SK-N-MC (cell line): ENCODE data around the gene APBA2.

Experiments used
- DNase-seq: peaks from one replicate; pipeline ENCODE4 v3.0.0-alpha.2; 2011; ENCODE audit warnings: low read depth, low spot score
- H3K27ac ChIP-seq: fragments of 200-600 bp; sonication (generic); 2 replicates; pipeline ENCODE4 v1.5.1; 2016; ENCODE audit warnings: mixed run types
- H3K36me3 ChIP-seq: fragments of 200-600 bp; sonication (generic); 2 replicates; pipeline ENCODE4 v1.6.1; 2017; ENCODE audit warnings: antibody characterized with exemption, low read length, mixed read lengths; ENCODE audit not compliant: insufficient read depth
- H3K4me3 ChIP-seq: fragments of 200-600 bp; sonication (generic); 2 replicates; pipeline ENCODE4 v1.5.1; 2016
- H3K9ac ChIP-seq: fragments of 200-600 bp; sonication (generic); 2 replicates; pipeline ENCODE4 v1.8.0; 2017; ENCODE audit warnings: mixed run types, mixed read lengths; ENCODE audit not compliant: insufficient read length
- H3K9me3 ChIP-seq: fragments of 200-600 bp; sonication (generic); 2 replicates; pipeline ENCODE4 v1.6.1; 2017; ENCODE audit warnings: low read depth, mild to moderate bottlenecking, antibody characterized with exemption, low read length, moderate library complexity, mixed read lengths
- EZH2 ChIP-seq: fragments of 200-600 bp; sonication (generic); IDR thresholded peaks from one replicate; pipeline ENCODE4 v1.6.1; 2017; ENCODE audit warnings: antibody characterized with exemption
- FOXP2 ChIP-seq: optimal IDR thresholded peaks from 2 replicates; pipeline ENCODE3; 2011; ENCODE audit warnings: mild to moderate bottlenecking, moderate library complexity; ENCODE audit not compliant: insufficient read depth; ENCODE audit errors: extremely low read length, control extremely low read depth
- POLR2AphosphoS5 ChIP-seq: IDR thresholded peaks from 2 replicates; pipeline ENCODE4 v1.6.1; 2012; ENCODE audit warnings: mild to moderate bottlenecking, low read depth, low read length, borderline replicate concordance

APBA2 gene

DNA sequence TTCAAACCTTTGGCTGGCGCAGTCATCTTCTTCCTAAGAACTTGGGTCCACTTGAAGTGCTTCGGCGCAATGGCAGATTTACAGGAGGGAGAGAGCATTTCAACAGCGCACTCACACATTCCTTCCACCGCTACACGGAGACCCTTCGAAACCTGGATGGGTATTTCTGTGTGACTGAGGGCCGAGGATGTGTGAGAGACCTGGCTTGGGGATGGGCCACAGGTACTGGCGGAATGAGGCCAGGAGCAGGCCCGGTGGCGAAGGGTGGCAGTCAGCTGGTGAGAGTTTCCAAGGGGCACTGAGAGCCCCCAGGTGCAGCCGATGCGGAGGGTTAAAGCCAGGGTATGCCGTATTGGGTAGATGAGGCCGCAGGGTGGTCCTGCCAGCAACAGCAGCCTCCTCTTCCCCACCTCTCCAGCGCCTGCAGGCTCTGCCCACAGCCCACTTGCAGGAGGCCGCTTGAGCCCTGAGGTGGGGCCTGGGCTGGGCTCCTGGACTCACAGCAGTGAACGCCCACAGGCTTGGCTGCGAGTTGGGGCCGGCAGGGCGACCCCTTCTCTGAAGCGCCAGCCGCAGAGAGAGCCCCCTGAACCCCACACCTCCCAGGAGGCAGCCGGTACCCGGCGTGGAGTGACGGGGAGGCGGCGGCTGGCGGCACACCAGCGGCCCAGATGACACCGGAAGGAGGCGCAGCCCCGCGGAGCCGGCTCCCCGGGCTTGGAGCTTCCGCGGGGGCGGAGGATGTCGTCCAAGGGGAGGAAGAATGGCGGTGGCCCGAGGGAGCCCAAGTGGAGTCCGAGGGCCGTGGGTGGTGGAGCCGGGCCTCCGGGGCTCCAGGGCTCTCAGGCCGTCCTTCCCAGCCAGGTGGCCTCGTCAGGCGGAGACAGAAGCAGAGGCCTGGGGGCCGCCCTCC, 217.4 kb downstream of the APBA2 start:
- no peak for TF ChIP-seq POLR2AphosphoS5
- no peak for TF ChIP-seq EZH2
- no peak for TF ChIP-seq FOXP2
- Histone ChIP-seq H3K36me3 (no peaks in the 10 kb centered on the region), H3K27ac (no peak overlapping the region), H3K4me3 (no peak overlapping the region), H3K9me3 (no peaks in the 10 kb centered on the region), H3K9ac (no peak overlapping the region)
- no peak for DNase-seq

DNA sequence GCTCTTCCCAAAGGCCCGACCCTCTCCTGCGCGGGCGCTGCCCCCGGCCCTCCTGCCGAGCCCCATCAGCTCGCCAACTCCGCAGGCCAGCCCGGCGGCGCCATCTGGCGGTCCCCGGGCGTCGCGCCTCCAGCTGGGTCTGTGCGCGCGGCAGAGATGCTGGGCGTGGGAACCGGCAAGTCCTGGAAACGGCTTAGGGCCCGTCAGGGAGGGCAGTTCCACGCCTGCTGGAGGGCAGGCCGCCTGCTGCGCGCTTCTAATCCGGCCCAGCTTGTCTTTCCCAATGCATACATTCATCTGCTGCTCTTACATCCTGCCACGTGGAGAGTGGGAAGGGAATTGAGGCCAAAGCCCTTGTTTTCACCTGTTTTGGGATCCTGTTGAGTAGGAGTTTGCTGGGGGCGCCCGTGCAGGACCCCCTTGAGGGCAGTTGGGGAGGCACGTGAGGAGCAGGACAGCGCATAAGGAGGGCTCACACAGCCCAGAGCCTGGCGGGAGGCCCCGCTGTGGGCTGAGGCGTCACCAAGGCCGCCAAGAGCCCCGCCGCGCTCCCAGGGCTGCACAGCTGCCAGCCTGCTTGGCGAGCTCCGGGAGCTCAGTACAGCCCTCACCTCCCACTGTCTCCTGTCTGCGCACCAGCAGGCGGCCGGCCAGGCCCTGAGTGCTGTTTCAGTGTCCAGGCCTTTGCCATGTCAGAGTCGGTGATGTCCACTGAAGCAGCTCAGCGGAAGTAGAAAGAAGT, 218.2 kb downstream of the APBA2 start:
- Histone ChIP-seq H3K9ac (no peak overlapping the region), H3K27ac (no peak overlapping the region), H3K36me3 (no peaks in the 10 kb centered on the region), H3K9me3 (no peaks in the 10 kb centered on the region), H3K4me3 (no peak overlapping the region)
- no peak for DNase-seq
- TF ChIP-seq EZH2 (no peak), FOXP2 (no peak), POLR2AphosphoS5 (no peak)

DNA sequence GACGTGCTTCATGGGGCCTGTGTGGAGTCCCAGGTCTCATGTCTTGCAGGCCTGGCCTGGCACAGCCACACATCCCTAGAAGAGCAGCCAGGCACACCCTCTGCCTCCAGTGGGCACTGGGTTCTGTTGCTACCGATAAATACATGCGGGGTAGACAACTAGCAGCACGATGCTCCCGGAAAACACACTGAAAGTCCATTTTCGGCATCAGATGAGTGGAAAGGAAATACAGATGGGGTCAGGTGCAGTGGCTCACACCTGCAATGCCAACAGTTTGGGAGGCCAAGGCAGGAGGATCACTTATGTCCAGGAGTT, 218.7 kb downstream of the APBA2 start:
- H3K9me3 ChIP-seq = no peaks in the 10 kb centered on the region
- H3K4me3 ChIP-seq = no peak overlapping the region
- DNase-seq = no peak
- no peak overlapping the region for H3K27ac ChIP-seq
- H3K36me3 ChIP-seq = no peaks in the 10 kb centered on the region
- no peak overlapping the region for H3K9ac ChIP-seq
- TF ChIP-seq EZH2 (no peak), FOXP2 (no peak), POLR2AphosphoS5 (no peak)

DNA sequence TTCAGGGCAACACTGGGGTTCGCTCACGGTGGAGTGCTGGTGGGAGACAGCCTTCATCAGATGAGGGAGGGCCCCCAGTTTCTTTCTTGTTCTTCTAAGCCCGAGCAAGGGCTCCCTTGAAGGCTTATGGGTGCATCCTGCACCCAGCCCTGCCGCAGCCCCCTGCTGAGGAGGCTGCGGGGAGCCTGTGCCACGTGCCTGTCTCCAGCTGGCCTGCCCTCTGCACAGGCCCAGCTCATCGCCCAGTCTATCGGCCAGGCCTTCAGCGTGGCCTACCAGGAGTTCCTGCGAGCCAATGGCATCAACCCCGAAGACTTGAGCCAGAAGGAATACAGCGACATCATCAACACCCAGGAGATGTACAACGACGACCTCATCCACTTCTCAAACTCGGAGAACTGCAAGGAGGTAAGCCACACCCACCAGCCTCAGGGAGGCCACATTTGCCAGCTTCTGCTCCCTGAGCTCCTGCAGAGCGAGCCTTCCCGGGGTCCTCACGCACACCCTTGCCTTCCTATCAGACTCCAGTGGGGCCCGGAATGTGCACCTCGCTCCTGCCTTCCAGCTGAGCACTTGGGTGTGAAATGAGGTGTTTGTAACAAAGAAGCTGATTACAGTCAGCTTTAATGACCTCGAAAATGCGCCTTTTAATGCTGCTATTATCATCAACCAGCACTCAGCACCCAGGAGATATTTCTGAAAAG, 219.5 kb downstream of the APBA2 start:
- H3K36me3 ChIP-seq = no peaks in the 10 kb centered on the region
- H3K27ac ChIP-seq = no peak overlapping the region
- DNase-seq = no peak
- H3K9ac ChIP-seq = no peak overlapping the region
- no peak overlapping the region for H3K4me3 ChIP-seq
- H3K9me3 ChIP-seq = no peaks in the 10 kb centered on the region
- TF ChIP-seq FOXP2 (no peak), EZH2 (no peak), POLR2AphosphoS5 (no peak)

DNA sequence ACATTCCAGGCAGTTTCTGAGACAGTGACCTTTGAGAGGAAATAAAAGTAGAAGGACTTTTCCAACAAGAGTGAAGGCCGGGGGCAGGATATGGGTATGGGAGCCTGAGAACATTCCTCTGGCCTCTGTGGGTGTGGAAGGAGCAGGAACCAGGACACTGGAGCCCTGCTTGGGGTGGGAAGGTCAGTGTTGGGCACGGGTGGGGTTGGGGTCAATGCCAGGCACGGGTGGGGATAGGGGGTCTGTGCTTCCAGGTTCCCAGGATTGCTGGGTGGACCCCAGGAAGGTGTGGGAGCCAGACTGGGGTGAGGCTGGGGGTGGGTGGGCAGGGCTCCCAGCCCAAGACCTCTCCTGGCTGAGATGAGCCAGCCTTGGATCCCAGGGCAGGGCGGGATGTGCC, 220.3 kb downstream of the APBA2 start:
- Histone ChIP-seq H3K9ac (no peak overlapping the region), H3K9me3 (no peaks in the 10 kb centered on the region), H3K27ac (no peak overlapping the region), H3K4me3 (no peak overlapping the region), H3K36me3 (no peaks in the 10 kb centered on the region)
- no peak for TF ChIP-seq POLR2AphosphoS5
- TF ChIP-seq FOXP2 = no peak
- no peak for TF ChIP-seq EZH2
- no peak for DNase-seq

DNA sequence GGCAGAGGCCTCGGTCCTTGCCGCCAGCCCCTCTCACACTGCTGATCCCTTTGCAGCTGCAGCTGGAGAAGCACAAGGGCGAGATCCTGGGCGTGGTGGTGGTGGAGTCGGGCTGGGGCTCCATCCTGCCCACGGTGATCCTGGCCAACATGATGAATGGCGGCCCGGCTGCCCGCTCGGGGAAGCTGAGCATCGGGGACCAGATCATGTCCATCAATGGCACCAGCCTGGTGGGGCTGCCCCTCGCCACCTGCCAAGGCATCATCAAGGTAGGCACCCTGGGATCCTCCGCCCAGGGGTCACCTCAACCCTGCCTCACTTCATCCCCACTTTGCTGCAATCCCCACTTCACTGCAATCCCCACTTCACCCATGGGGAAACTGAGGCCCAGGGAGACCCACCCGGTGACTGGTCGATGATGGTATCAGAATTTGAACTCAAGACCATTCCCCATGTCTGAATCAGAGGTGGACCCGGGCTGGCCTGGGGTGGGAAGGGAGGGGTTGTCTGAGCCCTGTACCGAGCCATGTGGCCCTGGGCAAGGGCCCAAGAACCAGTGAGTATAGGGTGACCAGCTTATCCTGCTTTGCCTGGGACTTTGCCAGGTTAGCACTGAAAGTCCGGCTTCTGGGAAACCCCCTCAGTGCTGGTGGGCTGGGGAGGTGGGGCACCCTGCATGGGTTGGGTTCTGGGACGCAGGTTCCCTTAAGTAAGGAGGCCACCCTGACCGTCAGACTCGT, 220.9 kb downstream of the APBA2 start:
- Histone ChIP-seq H3K9ac (no peak overlapping the region), H3K4me3 (no peak overlapping the region), H3K9me3 (no peaks in the 10 kb centered on the region), H3K36me3 (no peaks in the 10 kb centered on the region), H3K27ac (no peak overlapping the region)
- TF ChIP-seq POLR2AphosphoS5 = no peak
- no peak for TF ChIP-seq EZH2
- no peak for TF ChIP-seq FOXP2
- DNase-seq = no peak

DNA sequence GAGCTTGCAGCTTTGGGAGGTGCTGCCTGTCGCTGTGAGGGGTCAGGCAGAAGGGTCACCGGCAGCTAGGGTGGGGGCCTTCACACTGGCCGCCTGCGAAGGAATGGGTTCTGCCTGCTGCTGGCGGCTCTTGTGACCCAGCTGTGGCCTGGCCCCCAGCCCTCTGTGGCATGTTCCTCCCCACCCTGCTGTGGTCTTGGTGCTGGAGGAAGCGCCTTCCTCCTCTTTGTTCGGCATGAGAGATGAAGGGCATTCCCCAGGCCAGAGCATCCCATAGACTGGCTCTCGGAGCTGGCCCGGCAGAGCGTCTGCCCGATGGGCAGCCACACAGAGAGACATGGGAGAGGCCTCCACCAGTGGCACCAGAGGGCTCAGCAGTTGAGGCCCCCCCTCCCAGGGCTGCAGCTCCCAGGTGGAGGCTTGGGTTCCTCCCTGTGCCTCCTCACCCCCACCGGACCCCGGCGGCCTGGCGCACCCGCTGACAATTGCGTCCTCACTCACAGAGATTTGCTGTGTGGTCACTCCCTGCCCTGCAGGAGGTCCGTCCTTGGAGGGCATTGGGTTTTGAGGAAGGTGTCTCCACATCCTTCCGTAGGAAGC, 221.6 kb downstream of the APBA2 start:
- Histone ChIP-seq H3K9ac (no peak overlapping the region), H3K27ac (no peak overlapping the region), H3K4me3 (no peak overlapping the region), H3K9me3 (no peaks in the 10 kb centered on the region), H3K36me3 (no peaks in the 10 kb centered on the region)
- TF ChIP-seq POLR2AphosphoS5 (no peak), EZH2 (no peak), FOXP2 (no peak)
- DNase-seq = no peak
